Measurements from ENCODE around the gene ZNRF4. TPM values are rescaled to one million over a fixed set of nuclear protein-coding genes. Genes with fewer than 3 reads are reported as not detected.
"Not testable (repeated sequence)": the region's sequence is repeated elsewhere in the genome, so short reads cannot be mapped to it uniquely, and the experiment has no call there.

Gene ZNRF4
- polyA plus RNA-seq, 4 donors, result not detected

DNA sequence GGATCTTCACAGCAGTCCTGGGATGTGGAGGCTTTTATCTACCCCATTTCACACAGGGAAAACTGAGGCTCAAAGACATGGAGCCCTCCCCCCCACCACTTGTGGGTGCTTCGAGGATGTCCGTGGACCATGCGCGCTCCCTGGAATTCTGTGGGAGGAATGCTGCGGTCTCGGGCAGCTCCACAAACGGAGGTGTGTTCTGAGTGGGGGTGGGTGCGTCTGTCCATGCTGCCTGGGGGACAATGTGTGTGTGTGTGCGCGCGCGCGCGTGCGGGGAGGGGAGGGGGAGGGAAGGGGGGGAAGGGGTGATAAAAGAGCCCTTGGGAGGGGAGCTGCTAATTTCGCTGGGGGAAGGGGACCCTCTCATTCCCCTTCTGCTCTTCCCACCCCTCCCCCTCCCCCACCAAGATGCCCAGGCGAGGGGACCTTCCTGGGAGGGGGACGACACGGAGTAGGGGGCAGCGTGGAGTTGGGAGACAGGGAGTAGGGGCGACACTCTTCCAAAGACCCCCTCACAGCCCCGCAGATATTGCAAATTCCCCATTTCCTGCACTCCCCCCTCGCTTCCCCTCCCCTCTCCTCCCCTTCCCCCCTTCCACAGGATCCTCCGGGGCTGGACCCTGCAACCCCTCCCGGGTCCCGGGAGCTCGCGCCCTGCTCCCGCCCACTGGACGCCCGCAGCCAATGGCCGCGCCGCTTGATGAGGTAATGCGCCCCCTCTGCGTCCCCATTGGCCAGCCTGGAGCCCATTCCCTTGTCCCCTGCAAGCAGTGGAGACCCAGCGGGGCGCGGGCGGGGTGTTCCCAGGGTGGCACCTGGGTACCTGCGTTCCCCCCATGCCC lies 18.9 kb upstream of the ZNRF4 start:
- FAIRE-seq (no peak), DNase-seq (peak in 1 of 2 donors; percentile 27)
- H3K4me1 ChIP-seq (ENCODE audit: control insufficient read depth in 3 of 3, insufficient read depth in 2 of 3, low read depth in 1 of 3, low read length in 2 of 3), result no peaks in the 10 kb centered on the region
- H3K36me3 ChIP-seq (ENCODE audit: control insufficient read depth in 3 of 3, insufficient read depth in 2 of 3, low read depth in 1 of 3, low read length in 3 of 3), result no peaks in the 10 kb centered on the region
- 4 to 15% (median 9%) methylated on average over 29 to 41 of the region's 41 CpGs for WGBS, 3 donors
- H3K9me3 ChIP-seq (ENCODE audit: control insufficient read depth in 2 of 2, insufficient read depth in 1 of 2, low read depth in 1 of 2, low read length in 1 of 2), result no peaks in the 10 kb centered on the region
- H3K27ac ChIP-seq (ENCODE audit: low read depth in 1 of 3, low read length in 2 of 3), result no peak overlapping the region
- peaks cover 0 to 7% (median 6%) of the 10 kb centered on the region in 3 donors for H3K27me3 ChIP-seq (ENCODE audit: control insufficient read depth in 3 of 3, insufficient read depth in 3 of 3, low read length in 3 of 3)
- peak overlapping the region in 1 of 3 donors; percentile 28 for H3K4me3 ChIP-seq (ENCODE audit: low read depth in 1 of 3, low read length in 3 of 3)

DNA sequence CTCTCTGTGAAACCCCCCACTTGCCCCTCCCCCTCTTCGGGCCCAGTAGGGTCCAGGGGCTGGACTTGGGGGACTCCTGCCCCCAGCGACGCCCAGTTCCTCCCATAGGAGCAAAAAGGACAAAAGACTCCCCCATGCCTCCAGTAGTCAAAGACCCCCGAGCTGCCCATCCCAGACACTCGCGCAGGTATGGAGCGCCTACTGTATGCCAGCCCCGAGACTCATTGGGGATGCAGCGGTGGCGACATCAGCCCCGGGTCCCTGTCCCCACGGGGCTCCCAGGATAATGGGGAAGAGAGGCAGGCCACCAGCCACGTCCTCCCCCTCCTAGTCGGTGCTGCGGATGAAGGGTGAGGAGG lies 18.3 kb upstream of the ZNRF4 start:
- Histone ChIP-seq H3K9me3 (ENCODE audit: control insufficient read depth in 2 of 2, insufficient read depth in 1 of 2, low read depth in 1 of 2, low read length in 1 of 2) (no peaks in the 10 kb centered on the region), H3K4me3 (ENCODE audit: low read depth in 1 of 3, low read length in 3 of 3) (peak overlapping the region in 1 of 3 donors; percentile 28), H3K27me3 (ENCODE audit: control insufficient read depth in 3 of 3, insufficient read depth in 3 of 3, low read length in 3 of 3) (peaks cover 0 to 7% (median 6%) of the 10 kb centered on the region in 3 donors), H3K4me1 (ENCODE audit: control insufficient read depth in 3 of 3, insufficient read depth in 2 of 3, low read depth in 1 of 3, low read length in 2 of 3) (no peaks in the 10 kb centered on the region), H3K27ac (ENCODE audit: low read depth in 1 of 3, low read length in 2 of 3) (no peak overlapping the region), H3K36me3 (ENCODE audit: control insufficient read depth in 3 of 3, insufficient read depth in 2 of 3, low read depth in 1 of 3, low read length in 3 of 3) (no peaks in the 10 kb centered on the region)
- 5 to 26% (median 18%) methylated on average over 13 to 15 of the region's 15 CpGs for WGBS, 3 donors
- DNase-seq, result no peak
- FAIRE-seq, result no peak

DNA sequence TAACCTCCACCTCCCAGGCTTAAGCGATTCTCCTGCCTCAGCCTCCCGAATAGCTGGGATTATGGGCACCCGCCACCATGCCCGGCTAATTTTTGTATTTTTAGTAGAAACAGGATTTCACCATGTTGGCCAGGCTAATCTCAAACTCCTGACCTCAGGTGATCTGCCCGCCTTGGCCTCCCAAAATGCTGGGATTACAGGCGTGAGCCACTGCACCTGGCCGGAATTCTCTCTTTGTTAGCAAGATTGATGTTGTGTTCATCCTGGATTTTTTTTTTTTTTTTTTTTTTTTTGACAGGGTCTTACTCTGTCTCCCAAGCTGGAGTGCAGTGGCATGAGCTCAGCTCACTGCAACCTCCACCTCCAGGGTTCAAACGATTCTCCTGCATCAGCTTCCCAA lies 16.5 kb upstream of the ZNRF4 start:
- not testable (repeated sequence) for H3K36me3 ChIP-seq (ENCODE audit: control insufficient read depth in 3 of 3, insufficient read depth in 2 of 3, low read depth in 1 of 3, low read length in 3 of 3); DNase-seq; H3K4me1 ChIP-seq (ENCODE audit: control insufficient read depth in 3 of 3, insufficient read depth in 2 of 3, low read depth in 1 of 3, low read length in 2 of 3); H3K27me3 ChIP-seq (ENCODE audit: control insufficient read depth in 3 of 3, insufficient read depth in 3 of 3, low read length in 3 of 3); FAIRE-seq; H3K9me3 ChIP-seq (ENCODE audit: control insufficient read depth in 2 of 2, insufficient read depth in 1 of 2, low read depth in 1 of 2, low read length in 1 of 2); H3K27ac ChIP-seq (ENCODE audit: low read depth in 1 of 3, low read length in 2 of 3); H3K4me3 ChIP-seq (ENCODE audit: low read depth in 1 of 3, low read length in 3 of 3)
- 86 to 91% (median 88%) methylated on average over 8 of the region's 8 CpGs for WGBS, 3 donors

DNA sequence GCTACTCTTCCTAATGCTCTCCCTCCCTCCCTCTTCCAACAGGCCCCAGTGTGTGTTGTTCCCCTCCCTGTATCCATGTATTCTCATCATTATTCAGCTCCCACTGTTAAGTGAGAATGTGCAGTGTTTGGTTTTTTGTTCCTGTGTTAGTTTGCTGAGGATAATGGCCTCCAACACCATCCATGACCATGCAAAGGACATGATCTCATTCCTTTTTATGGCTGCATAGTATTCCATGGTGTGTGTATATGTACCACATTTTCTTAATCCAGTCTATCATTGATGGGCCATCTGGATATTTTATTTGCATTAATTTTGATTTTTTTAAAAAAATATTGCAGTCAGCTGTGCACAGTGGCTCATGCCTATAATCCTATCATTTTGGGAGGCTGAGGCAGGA lies 15.8 kb upstream of the ZNRF4 start:
- no peaks in the 10 kb centered on the region for H3K4me1 ChIP-seq (ENCODE audit: control insufficient read depth in 3 of 3, insufficient read depth in 2 of 3, low read depth in 1 of 3, low read length in 2 of 3)
- H3K9me3 ChIP-seq (ENCODE audit: control insufficient read depth in 2 of 2, insufficient read depth in 1 of 2, low read depth in 1 of 2, low read length in 1 of 2), result no peaks in the 10 kb centered on the region
- FAIRE-seq (no peak), DNase-seq (no peak)
- H3K27me3 ChIP-seq (ENCODE audit: control insufficient read depth in 3 of 3, insufficient read depth in 3 of 3, low read length in 3 of 3), result peaks cover 0 to 9% (median 7%) of the 10 kb centered on the region in 3 donors
- no peak overlapping the region for H3K4me3 ChIP-seq (ENCODE audit: low read depth in 1 of 3, low read length in 3 of 3)
- no peaks in the 10 kb centered on the region for H3K36me3 ChIP-seq (ENCODE audit: control insufficient read depth in 3 of 3, insufficient read depth in 2 of 3, low read depth in 1 of 3, low read length in 3 of 3)
- H3K27ac ChIP-seq (ENCODE audit: low read depth in 1 of 3, low read length in 2 of 3), result no peak overlapping the region

DNA sequence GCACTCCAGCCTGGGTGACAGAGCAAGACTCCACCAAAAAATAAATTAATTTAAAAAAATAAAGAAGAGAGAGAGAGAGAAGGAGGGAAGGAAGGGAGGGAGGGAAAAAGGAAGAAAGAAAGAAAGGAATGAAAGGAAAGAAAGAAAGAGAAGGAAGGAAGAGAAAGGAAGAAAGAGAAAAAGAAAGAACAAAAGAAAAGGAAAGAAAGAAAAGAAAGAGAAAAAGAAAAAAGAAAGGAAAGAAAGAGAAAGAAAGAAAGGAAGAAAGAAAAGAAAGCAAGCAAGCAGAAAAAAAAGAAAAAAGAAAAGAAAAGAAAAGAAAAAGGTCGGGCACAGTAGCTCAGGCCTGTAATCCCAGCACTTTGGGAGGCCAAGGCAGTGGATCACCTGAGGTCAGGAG lies 14.9 kb upstream of the ZNRF4 start:
- Histone ChIP-seq H3K27ac (ENCODE audit: low read depth in 1 of 3, low read length in 2 of 3) (no peak overlapping the region), H3K4me3 (ENCODE audit: low read depth in 1 of 3, low read length in 3 of 3) (no peak overlapping the region), H3K9me3 (ENCODE audit: control insufficient read depth in 2 of 2, insufficient read depth in 1 of 2, low read depth in 1 of 2, low read length in 1 of 2) (no peaks in the 10 kb centered on the region), H3K36me3 (ENCODE audit: control insufficient read depth in 3 of 3, insufficient read depth in 2 of 3, low read depth in 1 of 3, low read length in 3 of 3) (no peaks in the 10 kb centered on the region), H3K27me3 (ENCODE audit: control insufficient read depth in 3 of 3, insufficient read depth in 3 of 3, low read length in 3 of 3) (peaks cover 0 to 7% (median 5%) of the 10 kb centered on the region in 3 donors), H3K4me1 (ENCODE audit: control insufficient read depth in 3 of 3, insufficient read depth in 2 of 3, low read depth in 1 of 3, low read length in 2 of 3) (no peaks in the 10 kb centered on the region)
- FAIRE-seq (no peak), DNase-seq (no peak)
- WGBS, 3 donors, result 41 to 76% (median 67%) methylated on average over 1 of the region's 1 CpG

DNA sequence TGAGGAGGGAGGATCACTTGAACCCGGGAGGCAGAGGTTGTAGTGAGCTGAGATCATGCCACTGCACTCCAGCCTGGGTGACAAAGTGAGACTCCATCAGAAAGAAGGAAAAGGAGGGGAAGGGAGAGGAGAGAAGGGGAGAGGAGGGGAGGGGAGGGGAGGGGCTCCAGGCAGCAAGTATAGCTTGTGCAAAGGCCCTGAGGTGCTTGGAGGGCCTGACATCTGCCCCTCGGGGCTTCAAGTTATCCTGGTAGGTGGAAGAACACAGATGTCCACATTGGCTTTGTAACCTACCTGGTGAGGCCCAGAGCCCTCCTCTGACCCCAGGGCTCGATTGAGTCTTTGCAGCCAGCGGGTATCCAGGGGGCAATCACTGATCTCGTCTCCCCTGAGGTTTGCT lies 11.5 kb upstream of the ZNRF4 start:
- DNase-seq, result no peak
- Histone ChIP-seq H3K4me1 (ENCODE audit: control insufficient read depth in 3 of 3, insufficient read depth in 2 of 3, low read depth in 1 of 3, low read length in 2 of 3) (no peaks in the 10 kb centered on the region), H3K4me3 (ENCODE audit: low read depth in 1 of 3, low read length in 3 of 3) (no peak overlapping the region), H3K27me3 (ENCODE audit: control insufficient read depth in 3 of 3, insufficient read depth in 3 of 3, low read length in 3 of 3) (peaks cover 0 to 6% (median 0%) of the 10 kb centered on the region in 3 donors), H3K36me3 (ENCODE audit: control insufficient read depth in 3 of 3, insufficient read depth in 2 of 3, low read depth in 1 of 3, low read length in 3 of 3) (no peaks in the 10 kb centered on the region), H3K27ac (ENCODE audit: low read depth in 1 of 3, low read length in 2 of 3) (no peak overlapping the region), H3K9me3 (ENCODE audit: control insufficient read depth in 2 of 2, insufficient read depth in 1 of 2, low read depth in 1 of 2, low read length in 1 of 2) (no peaks in the 10 kb centered on the region)
- FAIRE-seq, result no peak
- WGBS, 3 donors, result 64 to 81% (median 72%) methylated on average over 5 of the region's 5 CpGs

DNA sequence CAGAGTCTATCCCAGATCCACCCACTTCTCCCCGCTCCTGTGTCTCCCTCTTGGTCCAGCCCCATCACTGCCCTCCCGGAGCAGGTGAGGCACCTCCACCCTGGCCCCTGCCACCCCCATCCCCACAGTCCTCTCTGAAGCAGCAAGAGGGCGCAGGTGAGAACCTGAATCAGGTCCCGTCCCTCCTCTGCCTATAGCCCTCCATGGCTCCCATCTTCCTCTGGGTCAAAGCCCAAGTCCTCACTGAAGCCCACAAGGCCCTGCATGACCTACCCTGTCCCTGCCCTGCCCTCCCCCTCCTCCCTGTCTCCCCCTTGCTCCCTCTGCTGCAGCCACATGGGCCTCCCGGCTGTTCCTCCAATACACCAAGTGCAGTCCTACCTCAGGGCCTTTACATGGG lies 10.8 kb upstream of the ZNRF4 start:
- H3K27ac ChIP-seq (ENCODE audit: low read depth in 1 of 3, low read length in 2 of 3), result no peak overlapping the region
- no peak overlapping the region for H3K4me3 ChIP-seq (ENCODE audit: low read depth in 1 of 3, low read length in 3 of 3)
- DNase-seq (no peak), FAIRE-seq (no peak)
- no peaks in the 10 kb centered on the region for H3K4me1 ChIP-seq (ENCODE audit: control insufficient read depth in 3 of 3, insufficient read depth in 2 of 3, low read depth in 1 of 3, low read length in 2 of 3)
- WGBS, 3 donors, result 54 to 72% (median 70%) methylated on average over 5 of the region's 5 CpGs
- no peaks in the 10 kb centered on the region for H3K36me3 ChIP-seq (ENCODE audit: control insufficient read depth in 3 of 3, insufficient read depth in 2 of 3, low read depth in 1 of 3, low read length in 3 of 3)
- no peaks in the 10 kb centered on the region for H3K9me3 ChIP-seq (ENCODE audit: control insufficient read depth in 2 of 2, insufficient read depth in 1 of 2, low read depth in 1 of 2, low read length in 1 of 2)
- peaks cover 0 to 6% (median 0%) of the 10 kb centered on the region in 3 donors for H3K27me3 ChIP-seq (ENCODE audit: control insufficient read depth in 3 of 3, insufficient read depth in 3 of 3, low read length in 3 of 3)

DNA sequence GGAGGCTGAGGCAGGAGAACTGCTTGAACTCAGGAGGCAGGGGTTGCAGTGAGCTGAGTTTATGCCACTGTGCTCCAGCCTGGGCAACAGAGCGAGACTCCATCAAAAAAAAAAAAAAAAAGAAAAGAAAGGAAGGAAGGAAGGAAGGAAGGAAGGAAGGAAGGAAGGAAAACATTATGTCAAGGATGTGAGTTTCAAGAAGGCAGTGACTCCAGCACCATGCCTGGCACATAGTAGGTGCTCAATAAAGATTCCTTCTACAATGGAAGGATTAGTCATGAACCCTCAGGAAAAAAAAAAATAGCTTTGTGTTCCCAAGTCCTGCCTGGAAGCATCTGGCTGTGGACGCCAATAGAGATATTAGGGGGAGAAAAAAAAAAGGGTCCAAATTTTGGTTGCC lies 10.1 kb upstream of the ZNRF4 start:
- Histone ChIP-seq H3K9me3 (ENCODE audit: control insufficient read depth in 2 of 2, insufficient read depth in 1 of 2, low read depth in 1 of 2, low read length in 1 of 2) (no peaks in the 10 kb centered on the region), H3K36me3 (ENCODE audit: control insufficient read depth in 3 of 3, insufficient read depth in 2 of 3, low read depth in 1 of 3, low read length in 3 of 3) (no peaks in the 10 kb centered on the region), H3K27me3 (ENCODE audit: control insufficient read depth in 3 of 3, insufficient read depth in 3 of 3, low read length in 3 of 3) (peaks cover 0 to 6% (median 0%) of the 10 kb centered on the region in 3 donors), H3K27ac (ENCODE audit: low read depth in 1 of 3, low read length in 2 of 3) (no peak overlapping the region), H3K4me3 (ENCODE audit: low read depth in 1 of 3, low read length in 3 of 3) (no peak overlapping the region), H3K4me1 (ENCODE audit: control insufficient read depth in 3 of 3, insufficient read depth in 2 of 3, low read depth in 1 of 3, low read length in 2 of 3) (no peaks in the 10 kb centered on the region)
- no peak for DNase-seq
- 0 to 33% (median 0%) methylated on average over 1 to 2 of the region's 2 CpGs for WGBS, 3 donors
- FAIRE-seq, result no peak
